ENCODE data around the gene RBMS3.

RBMS3 gene

DNA sequence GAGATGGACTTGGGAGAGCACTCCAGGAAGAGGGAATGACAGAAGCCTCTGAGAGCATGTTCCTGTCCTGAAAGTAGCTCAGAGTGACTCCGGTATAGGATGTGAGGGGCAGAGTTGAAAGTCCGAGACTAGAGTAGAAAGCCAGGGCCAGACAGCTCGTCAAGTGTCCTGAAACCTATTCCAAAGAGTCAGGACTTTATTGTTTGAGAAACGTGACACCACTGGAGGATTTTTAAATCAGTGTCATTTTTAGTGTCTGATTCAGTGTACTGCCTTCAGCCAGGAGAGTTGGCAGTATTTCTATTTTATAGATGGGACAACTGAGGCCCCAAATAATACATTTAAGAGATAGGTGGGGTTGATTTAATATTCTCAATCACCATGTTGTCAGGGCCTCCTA, 1.6 kb upstream of the RBMS3 start:
- DNase-seq, result no peak

DNA sequence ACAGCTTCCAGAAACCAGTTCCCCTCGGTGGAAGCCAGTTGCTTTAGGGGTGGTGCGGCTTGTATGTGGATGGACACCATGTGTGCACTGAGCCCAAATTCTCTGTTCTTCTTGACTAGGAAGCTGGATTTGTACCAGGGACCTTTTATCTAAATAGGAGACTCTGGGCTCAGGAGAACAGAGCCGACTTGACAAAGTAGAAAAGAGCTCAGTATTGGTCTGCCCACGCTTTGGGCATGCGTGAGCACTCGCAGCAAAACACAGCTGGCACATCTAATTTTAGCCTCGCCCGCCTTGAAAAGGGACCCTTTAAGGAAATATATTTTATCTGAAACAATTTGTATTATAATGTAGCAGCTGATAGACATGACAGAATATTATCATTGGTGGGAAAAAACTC, 1.1 kb upstream of the RBMS3 start:
- no peak for DNase-seq

DNA sequence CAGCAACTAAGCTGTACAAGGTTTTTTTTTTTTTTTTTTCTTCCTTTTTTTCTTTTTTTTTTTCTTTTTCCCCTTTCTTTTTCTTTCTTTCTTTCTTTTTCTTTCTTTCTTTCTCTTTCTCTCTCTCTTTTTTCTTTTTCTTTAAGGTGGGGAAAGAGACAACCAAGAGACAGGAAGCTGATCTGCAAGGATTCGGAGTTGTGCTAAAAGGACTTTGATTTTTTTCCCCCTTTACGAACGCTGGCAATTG, 148 bp downstream of the RBMS3 start:
- no peak for DNase-seq

DNA sequence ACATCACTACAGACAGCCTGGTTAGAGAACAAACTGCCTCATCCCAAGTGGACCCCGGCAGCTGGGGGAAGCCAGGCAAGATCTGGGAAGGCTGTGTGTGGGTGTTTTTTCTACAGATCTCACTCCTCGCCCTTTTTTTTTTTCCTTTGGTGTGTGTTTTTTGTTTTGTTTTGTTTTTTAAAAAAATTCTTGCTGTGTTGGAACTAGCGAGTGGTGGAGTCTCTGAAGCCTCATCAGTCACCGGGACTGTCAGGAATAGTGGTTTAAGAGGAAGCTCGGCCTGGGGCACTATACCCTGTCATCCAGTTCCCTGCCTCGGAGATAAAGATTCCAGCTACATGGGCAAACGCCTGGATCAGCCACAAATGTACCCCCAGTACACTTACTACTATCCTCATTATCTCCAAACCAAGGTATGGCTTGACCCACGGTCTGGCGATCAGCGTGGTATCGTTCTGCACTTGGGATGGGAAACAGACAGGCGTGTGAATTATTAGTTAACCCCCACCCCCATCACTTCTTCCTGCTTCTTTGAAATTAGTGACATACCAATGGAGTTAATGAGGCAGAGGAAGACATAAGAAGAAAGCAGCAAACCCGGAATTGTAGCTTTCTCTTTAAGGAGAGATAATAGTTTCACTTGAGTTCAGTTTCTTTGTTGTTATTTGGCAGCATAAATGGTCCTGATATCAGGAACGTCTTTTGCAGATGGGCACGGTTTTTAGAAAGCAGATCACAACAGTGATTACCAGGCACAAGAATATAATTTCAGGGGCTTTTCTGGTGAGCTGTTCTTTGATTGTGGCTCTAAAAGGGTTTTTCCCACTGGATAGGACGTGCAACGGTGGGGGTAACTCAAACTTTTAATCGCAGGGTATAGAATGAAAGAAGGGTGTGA, 722 bp downstream of the RBMS3 start:
- no peak for DNase-seq

DNA sequence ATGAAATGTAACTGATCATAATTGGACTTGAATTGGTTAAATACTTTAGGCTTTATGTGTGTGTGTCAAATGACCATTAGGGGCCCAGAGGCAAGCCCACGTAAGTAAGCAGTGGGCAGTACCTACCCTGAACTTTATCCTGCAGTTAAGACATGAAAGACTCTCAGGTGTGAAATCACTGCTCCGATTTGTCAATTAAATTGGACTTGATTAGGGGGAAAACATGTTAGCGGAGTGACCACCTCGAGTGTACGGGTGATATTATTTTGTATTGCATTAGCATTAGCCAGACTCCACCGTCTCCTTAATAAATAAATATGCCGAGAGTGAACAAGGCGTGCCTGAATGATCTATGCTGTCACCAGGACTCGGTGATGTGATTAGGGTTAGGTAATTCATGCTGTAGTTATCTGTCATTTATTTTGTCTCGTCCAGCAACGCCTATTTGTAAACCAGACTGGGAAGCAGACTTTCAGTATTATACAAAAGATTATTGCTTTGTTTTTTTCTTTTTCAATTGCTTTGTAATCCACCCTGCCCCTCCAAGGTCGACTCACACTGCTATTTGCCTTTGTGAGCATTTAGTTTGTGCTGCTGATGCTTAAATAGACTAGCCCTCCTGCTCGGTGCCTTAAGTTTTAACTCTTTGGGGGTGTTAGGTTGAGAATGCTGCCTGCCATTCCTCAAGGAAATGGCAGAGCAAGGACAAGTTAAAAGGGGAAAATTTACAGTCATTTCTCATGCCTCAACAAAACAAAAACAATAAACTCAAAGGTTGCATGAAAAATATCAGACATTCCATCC, 1.8 kb downstream of the RBMS3 start:
- DNase-seq, result no peak

DNA sequence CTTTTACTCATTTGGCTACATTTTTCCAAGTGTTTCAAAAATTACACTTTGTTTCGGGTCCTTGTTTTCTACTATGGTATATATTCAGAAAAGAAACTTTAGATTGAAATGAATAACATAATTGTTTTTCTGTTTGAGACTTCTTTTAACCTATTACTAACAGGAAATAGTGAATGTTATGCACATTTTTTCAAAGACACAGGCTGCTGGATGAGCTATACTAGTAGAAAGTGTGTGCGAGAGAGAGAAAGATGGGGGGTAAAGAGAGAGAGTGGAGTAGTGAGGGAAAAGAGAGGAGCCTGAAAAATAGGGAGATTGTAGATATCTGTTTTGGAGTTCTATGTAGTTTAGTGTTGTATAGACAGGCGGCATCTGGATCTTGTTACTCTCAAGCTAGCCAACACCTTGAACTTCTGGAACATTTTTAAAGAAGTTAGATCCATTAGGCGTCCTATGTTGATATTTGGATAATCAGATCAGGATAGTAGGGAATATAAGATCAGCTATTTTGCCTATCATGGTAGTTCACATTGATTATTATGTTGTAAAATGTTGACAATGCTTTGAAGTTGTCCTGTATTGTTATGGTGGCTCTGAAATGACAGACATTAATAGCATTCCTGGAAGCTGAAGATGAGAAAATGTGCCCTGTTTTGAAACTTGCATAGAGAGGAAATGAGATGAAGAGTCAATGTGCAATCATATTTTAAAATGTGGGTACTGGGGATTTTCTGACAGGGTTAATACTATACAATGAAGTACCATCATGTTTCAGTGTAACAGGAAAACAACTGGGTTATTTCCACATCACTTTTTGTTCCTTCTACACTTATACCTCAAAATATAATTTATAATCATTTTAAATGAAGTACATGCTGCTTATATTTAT, 2.6 kb downstream of the RBMS3 start:
- no peak for DNase-seq

DNA sequence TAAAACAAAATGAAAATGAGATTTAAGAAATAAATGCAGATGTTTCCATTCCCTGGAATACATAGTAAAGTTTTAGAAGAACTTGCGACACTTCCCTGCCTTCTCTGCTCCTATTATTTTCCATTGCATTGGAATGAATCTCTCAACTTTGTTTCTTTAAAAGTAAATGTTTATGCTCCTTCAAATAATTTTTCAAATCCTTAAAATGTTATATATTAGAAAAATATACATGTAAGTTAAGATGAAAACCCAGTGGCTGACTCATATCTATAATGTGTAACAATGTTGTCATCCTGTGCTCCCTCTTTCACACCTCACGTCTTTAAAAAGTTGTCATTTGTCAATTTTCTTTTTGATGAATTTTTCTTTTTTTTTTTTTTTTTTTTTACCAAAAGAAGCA, 3.6 kb downstream of the RBMS3 start:
- no peak for DNase-seq

DNA sequence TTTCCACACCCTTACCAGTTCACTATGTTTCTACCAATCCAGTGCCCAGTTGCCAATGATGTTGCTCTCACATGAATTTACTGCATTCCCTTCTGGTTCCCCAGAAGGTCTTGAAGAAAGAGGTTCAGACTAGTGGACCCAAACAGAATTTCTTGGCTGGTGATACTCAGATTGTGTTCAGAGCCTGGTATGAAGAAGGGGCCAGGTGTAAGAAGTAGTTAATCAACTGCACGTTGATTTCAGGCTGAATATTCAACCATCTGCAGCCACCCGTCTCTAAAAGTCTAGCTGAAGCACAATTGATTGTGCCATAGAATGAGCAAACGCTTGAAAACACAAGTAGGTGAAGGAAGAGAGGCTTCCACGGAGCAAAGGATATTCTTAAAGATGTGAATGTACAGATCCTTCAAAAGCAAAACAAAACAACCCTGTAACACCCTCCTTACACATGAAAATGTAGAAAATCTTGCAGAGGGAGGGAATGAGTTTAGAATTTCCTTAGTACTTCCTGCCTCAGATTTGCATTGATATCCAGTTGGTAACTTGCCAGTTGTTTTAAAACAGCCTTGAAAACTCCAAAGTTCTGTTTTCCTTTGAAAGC, 4.7 kb downstream of the RBMS3 start:
- DNase-seq, result no peak

DNA sequence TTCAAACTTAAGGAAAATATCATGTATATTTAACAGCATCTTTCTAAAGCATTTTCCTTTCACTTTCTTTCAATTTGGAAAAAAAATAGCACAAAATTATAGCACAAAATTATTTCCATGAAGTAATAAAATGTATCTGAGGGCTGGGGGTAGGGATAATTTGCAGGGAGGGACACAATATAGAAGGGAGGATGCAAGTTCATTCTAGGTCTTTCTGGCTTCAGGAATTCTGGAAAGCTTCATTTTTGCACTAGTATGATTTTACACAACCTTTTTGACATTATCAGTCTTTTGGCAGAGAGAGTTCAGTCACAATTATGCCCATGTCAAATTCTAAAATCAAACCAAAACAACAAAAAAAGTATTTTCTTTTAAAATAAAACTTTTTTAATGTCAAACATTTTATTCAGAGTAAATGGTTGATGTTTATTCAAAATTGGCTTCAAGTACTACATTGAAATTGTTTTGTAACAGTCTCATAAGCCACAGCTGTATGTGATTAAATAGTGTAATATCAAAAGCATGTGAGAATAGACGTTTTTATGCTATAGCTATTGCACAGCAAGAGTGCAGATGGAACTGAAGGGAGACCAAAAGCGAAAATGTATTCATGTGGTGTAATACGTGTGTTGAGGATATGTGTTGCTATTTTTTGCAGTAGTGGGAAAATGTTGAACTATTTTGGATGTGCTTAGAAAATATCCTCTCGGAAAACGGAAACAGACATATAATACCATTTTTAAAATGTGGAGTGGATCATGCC, 5.8 kb downstream of the RBMS3 start:
- no peak for DNase-seq

DNA sequence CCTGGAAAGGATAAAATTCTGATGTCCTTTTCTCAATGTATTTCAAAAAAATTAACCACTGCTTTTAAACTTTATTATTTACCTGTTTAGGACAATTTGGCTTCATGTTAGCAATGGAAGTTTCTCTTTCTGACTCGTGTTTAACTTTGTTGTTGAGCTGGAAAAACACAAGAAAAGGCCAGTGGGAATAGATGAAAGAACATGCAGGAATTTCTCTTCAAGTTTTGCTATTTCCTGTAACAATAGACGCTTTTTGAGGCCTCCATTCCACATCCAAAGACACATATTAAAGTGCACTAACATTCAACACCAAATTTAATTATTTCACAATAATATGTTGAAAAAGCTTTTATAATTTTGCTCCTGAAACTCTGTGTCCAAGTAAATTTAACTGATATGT, 9.7 kb downstream of the RBMS3 start:
- no peak for DNase-seq

DNA sequence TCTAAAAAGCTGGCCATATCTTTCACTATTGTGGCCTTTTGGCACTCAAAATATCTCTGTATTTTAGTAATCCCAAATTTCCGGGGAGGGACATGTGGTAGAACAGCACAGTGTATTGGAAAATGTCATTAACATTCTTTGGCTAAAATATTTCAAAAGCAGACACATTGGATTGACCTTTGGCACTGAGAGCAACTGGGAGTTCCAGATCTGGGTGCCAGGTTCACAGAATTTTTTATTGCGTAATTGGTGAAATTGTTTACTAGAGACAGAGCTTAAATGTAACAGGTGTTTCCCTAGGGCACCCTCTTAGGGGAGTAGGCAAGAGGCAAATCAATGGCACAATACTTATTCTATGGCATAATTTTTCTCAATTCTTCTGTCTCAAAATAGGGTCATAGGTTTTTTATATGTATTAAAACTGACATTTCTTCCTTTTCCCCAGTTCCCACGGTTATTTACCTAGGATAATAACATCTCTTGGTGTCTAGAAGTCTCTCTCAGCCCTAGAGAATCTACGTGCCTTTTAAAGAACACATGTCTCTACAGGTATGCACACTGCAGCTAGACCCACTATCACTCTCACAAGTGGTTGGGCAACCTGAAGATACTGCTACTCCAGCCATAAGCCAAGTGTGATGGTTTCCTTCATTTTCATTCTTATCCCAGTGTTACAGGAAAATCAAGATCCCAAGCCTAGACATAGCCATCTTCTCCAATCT, 10.6 kb downstream of the RBMS3 start:
- DNase-seq, result no peak

DNA sequence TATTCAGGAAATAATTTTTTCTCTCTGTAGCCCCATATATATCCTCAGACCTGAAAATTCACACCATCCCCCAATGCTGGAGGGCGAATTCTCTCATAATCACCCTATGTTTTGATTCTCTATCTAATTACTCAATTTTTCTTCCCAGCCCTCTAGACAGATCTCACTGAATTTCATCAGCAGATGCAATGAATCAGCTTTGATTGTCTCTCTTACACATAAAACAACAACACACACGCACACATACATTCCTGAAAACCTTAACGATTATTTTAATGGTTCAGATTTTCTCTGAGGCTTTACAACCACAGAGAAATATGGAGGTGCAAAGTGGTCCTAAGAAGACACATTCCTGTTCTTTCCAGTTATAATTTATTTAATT, 11.1 kb downstream of the RBMS3 start:
- no peak for DNase-seq

DNA sequence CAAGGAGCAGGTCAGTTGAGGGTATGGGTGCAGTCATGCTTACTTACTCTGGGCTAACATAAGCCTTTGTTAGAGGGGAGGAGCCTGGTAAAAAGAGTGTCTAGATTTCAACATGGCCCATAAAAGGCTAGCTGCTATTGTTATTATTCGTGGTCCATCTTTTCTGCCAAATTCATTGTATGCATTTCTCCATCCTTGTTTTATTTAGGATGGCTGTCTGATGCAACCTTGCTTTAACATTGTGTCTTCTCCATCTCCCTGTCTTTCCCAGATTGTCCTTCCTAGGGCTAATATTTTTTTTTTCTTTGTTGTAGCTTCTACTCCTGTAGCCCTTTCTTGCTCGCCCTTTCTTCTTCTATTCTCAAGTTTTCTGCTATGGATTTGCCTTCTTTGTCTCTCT, 12.6 kb downstream of the RBMS3 start:
- no peak for DNase-seq

DNA sequence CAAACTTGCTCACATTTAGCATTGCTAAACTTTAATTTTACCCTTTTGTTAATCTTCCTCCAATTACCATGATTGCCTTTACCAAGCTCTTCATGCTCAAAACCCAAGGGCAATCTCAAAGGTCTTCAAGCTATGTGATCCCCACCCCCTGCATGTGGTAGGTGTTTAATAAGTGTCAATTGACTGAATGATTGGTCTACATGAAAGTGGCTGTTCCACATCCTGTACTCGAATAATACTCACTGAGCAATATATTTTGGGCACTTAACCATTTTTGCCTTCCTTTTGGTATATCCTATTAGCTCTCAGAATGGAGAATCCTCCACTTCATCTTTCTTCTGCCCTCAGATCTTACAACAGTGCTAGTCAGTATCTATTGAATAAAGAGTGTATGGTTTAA, 17.1 kb downstream of the RBMS3 start:
- no peak for DNase-seq

DNA sequence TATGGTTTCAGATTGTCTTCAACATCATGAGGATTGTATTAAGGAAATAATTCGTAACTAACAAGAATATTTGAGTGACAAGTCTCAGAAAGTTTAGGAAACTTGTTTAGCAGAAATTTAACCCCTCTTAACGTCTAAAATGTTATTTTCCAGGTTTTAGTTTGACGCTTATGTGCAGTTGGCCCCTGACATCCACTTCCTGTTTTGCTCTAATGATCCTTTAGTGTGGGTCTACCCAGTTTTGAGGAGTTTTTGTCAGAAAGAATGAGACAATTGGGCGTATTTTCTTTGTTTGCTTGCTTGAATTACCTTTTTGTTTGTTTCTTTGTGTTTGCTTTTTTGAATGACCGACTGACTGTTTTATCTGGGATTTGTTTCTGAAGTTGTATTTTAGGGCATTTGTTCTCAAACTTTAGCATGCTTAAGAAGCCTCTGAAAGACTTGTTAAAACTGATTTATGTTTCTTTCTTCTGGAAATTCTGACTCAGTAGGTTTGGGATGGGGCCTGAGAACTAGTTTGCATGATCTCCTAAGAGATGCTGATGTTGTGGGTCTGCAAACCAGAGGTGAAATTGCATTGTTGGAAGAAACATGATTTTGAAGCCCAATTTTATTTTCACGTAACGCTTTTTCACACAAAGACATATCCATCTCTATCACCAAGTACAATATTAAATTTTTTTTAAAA, 20.6 kb downstream of the RBMS3 start:
- no peak for DNase-seq

DNA sequence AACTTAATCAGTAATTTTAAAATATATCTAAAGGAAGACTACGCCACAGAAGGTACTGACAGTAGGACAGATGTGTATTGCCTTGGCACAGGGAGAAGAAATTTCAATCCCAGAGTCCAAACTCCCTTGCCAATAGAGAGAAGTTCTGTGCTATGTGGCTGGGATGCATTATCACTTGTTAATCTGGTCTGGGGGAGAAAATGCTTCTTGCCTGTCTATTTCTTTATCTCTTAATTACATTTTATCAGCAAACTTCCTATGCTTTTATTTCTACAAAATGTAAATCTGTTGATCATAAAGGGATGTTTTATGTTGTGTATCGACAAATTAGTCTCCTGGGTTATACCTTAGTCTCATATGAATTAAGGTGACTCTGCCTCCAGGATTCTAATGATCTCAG, 21.7 kb downstream of the RBMS3 start:
- no peak for DNase-seq

DNA sequence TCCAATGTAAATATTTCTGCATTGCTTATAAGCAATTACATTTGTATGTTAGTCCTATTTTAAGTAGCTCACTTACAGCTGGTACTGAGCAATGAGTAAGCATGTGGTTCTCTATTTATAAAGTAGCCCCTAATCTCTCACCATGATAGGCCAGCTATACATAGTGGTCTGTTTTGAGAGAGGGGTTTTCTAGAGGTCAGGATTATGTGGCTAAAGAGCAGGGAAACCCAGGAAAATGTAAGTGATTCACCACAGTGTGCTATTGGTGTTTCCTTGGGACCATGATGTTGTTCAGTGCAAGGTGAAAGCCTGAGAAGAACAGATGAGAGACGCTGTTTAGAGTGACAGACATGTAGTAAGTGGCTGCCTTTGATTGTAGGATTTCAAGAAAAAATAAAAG, 26.4 kb downstream of the RBMS3 start:
- DNase-seq, result no peak

DNA sequence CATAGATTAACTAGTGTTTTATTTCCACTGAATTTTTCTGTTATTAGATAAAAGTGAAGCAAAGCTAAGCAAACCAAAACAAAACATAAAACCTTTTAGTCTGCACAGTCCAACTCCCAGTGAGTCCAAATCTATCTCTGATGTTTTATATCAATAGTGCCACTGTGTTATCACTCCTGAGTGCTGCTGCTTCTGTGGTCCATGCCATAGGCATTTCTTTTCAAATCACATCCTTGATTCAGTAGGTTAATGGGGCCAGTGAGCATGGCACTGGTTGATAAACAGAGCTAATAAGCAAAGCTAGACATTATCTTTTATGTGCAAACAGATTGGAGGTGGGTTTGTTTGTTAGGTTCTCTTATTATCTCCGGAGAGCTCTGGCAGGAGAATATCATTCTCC, 30.0 kb downstream of the RBMS3 start:
- no peak for DNase-seq

DNA sequence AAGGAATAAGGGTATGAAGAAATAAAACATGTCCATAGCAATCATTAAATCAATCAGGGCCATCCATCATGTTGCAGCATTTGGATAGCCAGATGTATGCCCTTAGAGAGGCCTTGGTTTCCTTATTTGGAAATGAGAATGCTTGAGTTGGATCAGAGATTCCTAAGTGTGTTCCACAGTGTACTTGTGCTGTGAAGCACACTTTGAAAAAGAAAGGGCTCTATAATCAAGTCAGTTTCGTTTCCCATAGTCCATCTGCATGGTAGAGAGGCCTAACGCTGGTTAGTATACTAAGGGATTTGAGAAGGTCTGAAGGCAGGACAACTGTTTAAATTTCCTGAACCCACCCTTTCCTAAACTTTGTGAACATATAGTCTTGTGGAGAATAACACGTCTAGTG, 30.9 kb downstream of the RBMS3 start:
- no peak for DNase-seq

DNA sequence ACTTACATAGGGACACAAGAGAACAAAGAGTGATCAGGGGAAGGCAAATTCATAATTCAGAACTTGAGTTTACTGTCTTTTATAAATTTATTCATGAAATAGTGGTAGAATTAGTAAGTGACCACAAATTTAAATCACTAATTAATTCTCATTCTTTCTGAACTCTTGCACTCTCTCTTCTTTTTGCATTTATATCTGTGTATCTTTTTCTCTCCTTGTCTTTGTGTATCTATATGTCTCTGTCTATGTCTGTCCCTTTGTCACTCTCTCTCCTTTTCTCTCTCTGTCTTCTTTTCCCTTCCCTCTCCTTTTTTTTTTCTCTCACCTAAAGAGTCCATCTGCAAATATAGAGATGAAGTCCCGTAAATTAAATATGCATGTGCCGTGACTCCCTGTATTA, 31.5 kb downstream of the RBMS3 start:
- no peak for DNase-seq

DNA sequence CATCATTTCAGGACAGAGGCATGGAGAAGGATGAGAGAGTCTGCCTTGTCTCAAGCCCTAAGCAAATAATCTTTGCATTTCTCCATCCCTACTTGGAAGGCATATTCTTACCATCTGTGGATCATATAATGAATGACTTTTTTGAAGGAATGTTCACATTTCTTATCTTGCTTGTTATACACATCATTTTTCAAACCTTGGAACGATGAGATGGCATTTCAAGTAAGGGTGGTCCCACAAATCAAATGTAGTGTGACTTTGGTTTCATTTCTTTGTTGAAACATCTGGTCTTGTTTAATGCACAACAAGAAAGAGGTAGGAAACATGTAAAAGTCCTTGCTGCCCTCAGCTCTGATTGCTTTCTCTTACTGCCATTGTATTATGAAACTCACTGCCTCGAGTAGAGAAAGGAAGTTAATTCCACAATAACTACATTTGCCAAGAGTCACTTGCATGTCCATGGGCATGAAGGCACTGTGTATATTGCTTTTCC, 32.1 kb downstream of the RBMS3 start:
- no peak for DNase-seq
